Skeletal muscle tissue (tissue), 4 donors: ENCODE results near the gene TMEM53. TPM values are rescaled to one million over a fixed set of nuclear protein-coding genes. Genes with fewer than 3 reads are reported as not detected.

Source experiments
- H3K27ac ChIP-seq: one replicate; pipeline ENCODE4 v1.7.0; 2013; ENCODE audit warnings: mild to moderate bottlenecking, low read depth, low read length, inconsistent platforms
- H3K27me3 ChIP-seq, 3 donors: one replicate each; pipeline ENCODE4 v1.7.0; 2013; ENCODE audit warnings: low read length in 3 of 3; ENCODE audit not compliant: control insufficient read depth in 3 of 3, insufficient read depth in 3 of 3
- H3K36me3 ChIP-seq, 3 donors: one replicate each; pipeline ENCODE4 v1.7.0; 2013; ENCODE audit warnings: low read length in 3 of 3; ENCODE audit not compliant: control insufficient read depth in 3 of 3, insufficient read depth in 3 of 3
- H3K4me1 ChIP-seq, 3 donors: one replicate each; pipeline ENCODE4 v1.7.0; 2013; ENCODE audit warnings: low read length in 3 of 3, mild to moderate bottlenecking in 3 of 3; ENCODE audit not compliant: control insufficient read depth in 3 of 3, insufficient read depth in 3 of 3
- H3K4me3 ChIP-seq, 3 donors: one replicate each; pipeline ENCODE4 v1.7.0; 2013; ENCODE audit warnings: low read length in 3 of 3
- H3K9ac ChIP-seq, 3 donors: one replicate each; pipeline ENCODE4 v1.7.0; 2013; ENCODE audit warnings: low read length in 3 of 3, mild to moderate bottlenecking in 3 of 3, moderate library complexity in 2 of 3, low read depth in 1 of 3
- H3K9me3 ChIP-seq, 3 donors: one replicate each; pipeline ENCODE4 v1.7.0; 2013; ENCODE audit warnings: low read length in 3 of 3; ENCODE audit not compliant: control insufficient read depth in 3 of 3
- total RNA-seq: library from RNA; depleted of rRNA; stranded (reverse); fragments of >200 nt; gene quantifications from one replicate; pipeline ENCODE4 v1.2.3, GENCODE V29; 2014
- donor health status: Osteomylitis.

TMEM53 gene
- total RNA-seq, 1 donor from 2014 or later, result 3.1 TPM

DNA sequence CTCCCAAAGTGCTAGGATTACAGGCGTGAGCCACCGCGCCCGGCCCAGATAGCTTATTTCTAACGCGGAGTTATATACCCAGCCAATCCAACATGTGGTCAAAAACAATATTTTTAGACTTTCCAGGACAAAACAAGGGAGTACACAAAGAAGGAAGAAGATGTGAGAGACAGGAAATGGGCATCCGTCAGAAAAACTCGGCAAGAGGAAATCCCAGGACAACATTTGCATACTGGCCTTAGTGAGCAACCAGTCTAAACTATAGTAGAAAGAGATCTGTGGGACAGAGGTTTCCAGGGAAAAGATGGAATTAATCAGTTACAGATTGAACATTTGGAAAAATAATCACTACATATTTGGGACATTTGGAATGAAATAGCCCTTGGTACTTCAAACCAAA, 11.6 kb upstream of the TMEM53 start:
- Histone ChIP-seq H3K4me1 (no peaks in the 10 kb centered on the region), H3K9ac (no peak overlapping the region), H3K4me3 (no peak overlapping the region), H3K27ac (no peak overlapping the region), H3K27me3 (no peaks in the 10 kb centered on the region), H3K9me3 (no peaks in the 10 kb centered on the region), H3K36me3 (no peaks in the 10 kb centered on the region)

DNA sequence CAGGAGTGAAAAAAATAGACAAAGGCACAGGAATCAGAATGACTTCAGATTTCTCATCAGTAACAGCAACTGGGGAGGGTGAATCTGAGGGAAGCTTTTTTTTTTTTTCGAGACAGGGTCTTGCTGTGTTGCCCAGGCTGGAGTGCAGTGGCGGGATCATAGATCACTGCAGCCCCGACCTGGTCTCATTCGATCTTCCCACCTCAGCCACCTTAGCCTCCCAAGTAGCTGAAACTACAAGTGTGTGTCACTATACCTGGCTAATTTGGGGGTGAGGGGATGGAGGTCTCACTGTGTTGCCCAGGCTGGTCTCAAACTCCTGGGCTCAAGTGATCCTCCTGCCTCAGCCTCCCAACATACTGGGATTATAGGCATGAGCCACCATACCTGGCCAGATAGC, 10.9 kb upstream of the TMEM53 start:
- H3K4me3 ChIP-seq, result no peak overlapping the region
- H3K36me3 ChIP-seq, result no peaks in the 10 kb centered on the region
- H3K9ac ChIP-seq, result no peak overlapping the region
- H3K27me3 ChIP-seq, result no peaks in the 10 kb centered on the region
- H3K27ac ChIP-seq, result no peak overlapping the region
- no peaks in the 10 kb centered on the region for H3K9me3 ChIP-seq
- no peaks in the 10 kb centered on the region for H3K4me1 ChIP-seq

DNA sequence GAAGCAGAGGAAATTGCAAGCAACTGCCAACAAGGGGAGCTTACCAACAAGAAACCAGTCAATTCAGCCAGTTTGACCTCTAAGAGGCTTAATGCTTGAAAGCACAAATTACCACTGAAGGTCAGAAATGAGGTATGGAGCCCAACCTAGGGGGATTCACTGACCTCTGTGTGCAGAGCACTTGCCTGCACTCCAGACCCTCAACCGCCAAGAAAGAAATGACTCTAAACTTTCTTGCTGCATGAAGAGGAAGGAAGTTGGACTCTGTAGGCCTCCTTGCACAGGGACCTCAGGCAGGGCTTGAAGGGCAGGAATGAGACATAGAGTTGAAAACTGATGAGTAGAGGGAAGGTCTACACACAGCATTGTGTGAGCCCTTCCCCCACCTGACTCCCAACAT, 10.2 kb upstream of the TMEM53 start:
- no peaks in the 10 kb centered on the region for H3K36me3 ChIP-seq
- no peaks in the 10 kb centered on the region for H3K27me3 ChIP-seq
- no peaks in the 10 kb centered on the region for H3K4me1 ChIP-seq
- H3K4me3 ChIP-seq, result no peak overlapping the region
- H3K27ac ChIP-seq, result no peak overlapping the region
- no peak overlapping the region for H3K9ac ChIP-seq
- H3K9me3 ChIP-seq, result no peaks in the 10 kb centered on the region

DNA sequence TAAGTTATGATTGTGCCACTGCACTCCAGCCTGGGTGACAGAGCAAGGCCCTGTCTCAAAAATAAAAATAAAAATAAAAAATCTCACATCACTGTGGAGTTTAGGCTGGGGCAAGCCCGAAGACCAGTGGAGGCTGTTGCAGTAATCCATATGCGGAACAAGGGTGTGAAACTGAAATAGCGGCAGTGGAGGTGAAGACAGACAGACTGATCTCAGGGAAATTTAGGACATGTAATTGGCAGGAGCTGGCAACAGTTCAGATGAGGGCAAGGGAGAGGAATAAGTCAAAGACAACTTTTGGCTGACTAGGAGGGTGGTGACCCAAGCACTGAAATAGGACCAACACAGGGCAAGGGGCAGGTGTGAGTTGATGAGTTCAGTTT, 8.6 kb upstream of the TMEM53 start:
- no peak overlapping the region for H3K9ac ChIP-seq

DNA sequence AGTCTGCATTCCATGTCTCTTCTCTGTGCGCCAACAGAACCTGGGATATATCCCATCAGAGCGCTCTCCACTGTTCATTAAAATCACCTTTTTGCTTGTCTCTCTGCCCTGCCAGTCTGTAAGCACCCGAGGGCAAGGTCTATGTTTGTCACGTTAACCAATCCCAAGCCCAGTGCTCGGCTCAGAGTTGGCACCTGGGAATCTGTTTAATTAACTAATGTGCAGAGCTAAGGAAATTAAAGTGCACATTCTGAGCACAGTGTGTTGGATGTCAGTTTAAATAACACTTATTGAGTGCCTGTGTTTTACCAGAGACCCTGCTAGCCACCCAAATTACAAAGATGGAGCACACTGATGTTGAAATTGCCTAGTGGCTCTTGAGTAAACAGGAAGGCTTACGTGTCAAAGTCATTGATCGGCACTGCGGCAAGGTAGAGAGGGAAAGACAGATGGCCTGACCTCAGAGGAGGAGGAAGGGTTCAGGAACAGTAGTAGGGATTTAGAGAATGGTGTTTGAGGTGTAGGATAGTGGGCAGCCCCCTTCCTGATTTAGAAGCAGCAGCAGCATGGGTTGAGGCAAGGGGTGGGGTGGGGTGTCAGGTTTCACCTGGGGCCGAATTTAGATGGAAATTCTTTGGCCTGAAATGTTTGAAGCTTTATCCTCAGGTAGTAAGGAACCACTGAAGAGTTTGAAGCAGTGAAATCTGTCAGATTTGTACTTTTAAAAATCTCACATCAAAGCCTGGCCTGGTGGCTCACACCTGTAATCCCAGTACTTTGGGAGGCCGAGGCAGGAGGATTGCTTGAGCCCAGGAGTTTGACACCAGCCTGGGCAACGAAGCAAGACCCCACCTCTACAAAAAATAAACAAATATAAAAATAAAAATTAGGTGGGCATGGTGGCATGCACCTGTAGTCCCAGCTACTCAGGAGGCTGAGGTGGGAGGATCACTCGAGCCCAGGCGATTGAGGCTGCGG, 7.9 kb upstream of the TMEM53 start:
- Histone ChIP-seq H3K9me3 (no peaks in the 10 kb centered on the region), H3K4me1 (peaks cover 2 to 16% (median 3%) of the 10 kb centered on the region in 3 donors), H3K27ac (no peak overlapping the region), H3K36me3 (no peaks in the 10 kb centered on the region), H3K27me3 (no peaks in the 10 kb centered on the region), H3K9ac (no peak overlapping the region), H3K4me3 (no peak overlapping the region)

More for the DNA sequence above, 8.6 kb upstream of the TMEM53 start:
- H3K36me3 ChIP-seq, result no peaks in the 10 kb centered on the region
- no peaks in the 10 kb centered on the region for H3K9me3 ChIP-seq
- H3K27ac ChIP-seq, result no peak overlapping the region
- no peaks in the 10 kb centered on the region for H3K27me3 ChIP-seq
- H3K4me3 ChIP-seq, result no peak overlapping the region
- H3K4me1 ChIP-seq, result peaks cover 0 to 9% (median 0%) of the 10 kb centered on the region in 3 donors

DNA sequence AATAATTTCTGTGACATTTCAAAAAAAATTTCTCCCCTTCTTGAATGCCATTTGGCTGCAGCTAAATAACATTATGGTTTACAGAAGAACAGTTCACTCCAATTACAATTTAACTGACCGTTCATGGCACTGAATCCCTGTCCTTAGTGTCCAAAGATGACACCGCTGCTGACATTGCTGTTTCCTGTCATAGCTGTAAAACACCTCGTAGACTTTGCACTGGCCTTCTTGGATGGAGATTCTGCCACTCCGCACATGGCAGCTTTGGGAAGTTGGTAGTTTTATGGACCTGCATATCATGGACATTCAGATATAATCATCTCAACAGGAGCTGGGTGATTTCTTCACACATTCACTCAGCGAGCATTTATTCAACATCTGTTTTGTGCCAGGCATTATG, 5.2 kb upstream of the TMEM53 start:
- Histone ChIP-seq H3K9me3 (no peaks in the 10 kb centered on the region), H3K27ac (no peak overlapping the region), H3K36me3 (no peaks in the 10 kb centered on the region), H3K4me3 (no peak overlapping the region), H3K4me1 (peaks cover 17 to 38% (median 20%) of the 10 kb centered on the region in 3 donors), H3K27me3 (no peaks in the 10 kb centered on the region), H3K9ac (no peak overlapping the region)

DNA sequence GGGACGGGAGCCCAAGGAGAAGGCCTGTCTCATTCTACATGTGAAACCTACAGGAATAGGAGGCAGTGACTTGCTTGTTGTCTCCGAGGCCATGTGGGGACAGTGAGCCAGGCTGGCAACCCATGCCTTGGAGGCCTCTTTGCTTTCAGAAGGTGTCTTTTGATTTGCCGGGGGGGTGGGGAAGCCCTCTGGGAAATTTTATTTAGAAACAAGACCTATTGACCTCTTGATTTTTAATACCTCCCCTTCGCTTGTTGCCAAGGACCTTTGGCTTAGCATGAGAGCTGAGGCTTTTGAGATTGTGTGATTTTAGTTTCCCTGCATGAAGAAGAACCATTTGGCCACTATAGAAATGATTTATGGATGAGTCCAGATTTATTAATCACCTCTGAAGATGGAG, 4.3 kb upstream of the TMEM53 start:
- Histone ChIP-seq H3K4me1 (peaks cover 18 to 41% (median 21%) of the 10 kb centered on the region in 3 donors), H3K9ac (no peak overlapping the region), H3K4me3 (no peak overlapping the region), H3K9me3 (no peaks in the 10 kb centered on the region), H3K27ac (no peak overlapping the region), H3K27me3 (no peaks in the 10 kb centered on the region), H3K36me3 (no peaks in the 10 kb centered on the region)

DNA sequence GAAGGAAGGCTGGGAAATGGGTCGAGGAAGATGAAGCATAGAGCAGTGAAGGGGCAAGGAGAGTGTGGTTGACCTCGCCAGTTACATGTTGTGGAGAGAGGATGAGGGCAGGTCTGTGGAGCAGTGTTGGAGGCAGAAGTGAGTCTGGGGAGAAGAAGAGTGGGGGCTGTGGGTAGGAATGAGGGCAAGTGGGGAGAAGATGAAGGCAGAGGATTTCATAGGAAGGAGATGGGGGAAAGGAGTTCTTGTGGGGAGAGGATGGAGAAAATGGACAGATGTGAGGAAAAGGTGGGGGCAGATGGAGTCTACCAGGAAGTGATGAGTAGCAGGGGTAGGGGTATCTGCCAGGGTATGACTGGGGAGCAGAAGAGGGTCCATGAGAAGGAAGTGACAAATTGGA, 3.8 kb upstream of the TMEM53 start:
- Histone ChIP-seq H3K36me3 (no peaks in the 10 kb centered on the region), H3K9ac (no peak overlapping the region), H3K27ac (no peak overlapping the region), H3K4me3 (no peak overlapping the region), H3K4me1 (peaks cover 23 to 46% (median 26%) of the 10 kb centered on the region in 3 donors), H3K9me3 (no peaks in the 10 kb centered on the region), H3K27me3 (no peaks in the 10 kb centered on the region)

DNA sequence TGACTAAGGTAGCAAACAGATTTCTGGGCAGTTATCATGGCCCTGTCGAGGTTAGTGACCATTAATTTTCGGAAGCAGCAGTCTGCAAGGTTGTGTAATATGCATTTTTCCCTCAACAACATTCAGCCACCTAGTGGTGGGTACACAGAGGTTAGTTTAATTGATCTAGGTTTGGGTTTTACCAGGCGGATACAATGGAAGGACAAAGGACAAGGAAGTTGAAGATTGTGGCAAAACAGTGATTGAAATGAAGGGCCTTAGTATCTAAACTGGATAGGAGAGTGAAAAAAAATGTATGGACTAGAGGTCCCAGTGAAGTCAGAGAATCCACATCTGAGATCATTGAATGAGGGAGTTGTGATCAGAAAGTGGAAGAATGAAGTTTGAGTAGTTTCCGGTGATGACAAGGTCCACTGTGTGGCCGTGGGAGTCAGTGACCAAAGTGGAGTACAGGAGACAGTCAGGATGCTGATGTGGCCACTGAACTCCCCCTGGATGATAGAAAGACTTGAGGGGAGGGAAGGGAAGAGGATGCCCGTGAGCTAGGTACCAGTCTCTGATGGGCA, 3.0 kb upstream of the TMEM53 start:
- Histone ChIP-seq H3K9ac (no peak overlapping the region), H3K27me3 (no peaks in the 10 kb centered on the region), H3K36me3 (no peaks in the 10 kb centered on the region), H3K4me3 (no peak overlapping the region), H3K4me1 (peaks cover 28 to 54% (median 34%) of the 10 kb centered on the region in 3 donors), H3K9me3 (no peaks in the 10 kb centered on the region), H3K27ac (peak overlapping the region; percentile 32)

DNA sequence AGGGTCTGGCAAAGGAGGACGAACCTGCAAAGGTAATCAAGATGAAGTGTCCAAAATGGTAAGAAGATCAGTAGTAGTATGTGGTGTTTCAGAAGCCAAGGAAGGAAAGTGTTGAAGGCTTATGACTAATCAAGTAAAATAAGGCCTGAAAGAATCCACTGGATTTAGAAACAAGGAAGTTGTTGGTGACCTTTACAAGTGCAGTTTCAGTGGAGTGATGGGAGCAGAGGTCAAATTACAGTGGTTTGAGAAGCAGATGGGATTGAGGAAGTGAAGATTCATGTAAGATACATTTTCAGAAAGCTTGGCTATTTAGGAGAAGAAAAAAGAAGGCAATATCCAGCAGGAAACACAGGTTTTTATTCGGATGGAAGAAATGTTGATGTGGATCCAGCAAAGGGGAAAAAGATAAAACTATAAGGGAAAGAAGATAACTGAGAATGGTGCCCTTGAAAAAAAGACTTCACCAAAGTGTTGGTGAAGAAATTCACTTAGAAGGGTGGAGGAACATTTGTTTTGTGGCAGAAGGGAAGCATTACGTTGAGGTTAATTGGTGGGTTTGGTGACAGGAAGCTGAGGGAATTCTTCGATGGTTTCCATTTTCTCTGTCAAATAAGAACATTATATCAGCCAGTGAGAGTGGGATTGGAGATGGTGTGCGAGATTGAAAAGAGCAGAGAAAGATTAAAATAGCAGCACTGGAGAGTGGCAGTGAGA, 2.4 kb upstream of the TMEM53 start:
- Histone ChIP-seq H3K9me3 (no peaks in the 10 kb centered on the region), H3K27me3 (no peaks in the 10 kb centered on the region), H3K27ac (peak overlapping the region; percentile 59), H3K9ac (no peak overlapping the region), H3K4me3 (no peak overlapping the region), H3K4me1 (peaks cover 28 to 59% (median 36%) of the 10 kb centered on the region in 3 donors), H3K36me3 (no peaks in the 10 kb centered on the region)
